Astrocyte of the spinal cord (primary cell): ENCODE measurements around the gene PCBP3.

ENCODE experiments used
- DNase-seq: peaks from one replicate; pipeline ENCODE4 v3.0.0; 2011; ENCODE audit warnings: low read depth, low spot score
- H3K4me3 ChIP-seq: 2 replicates; pipeline ENCODE4 v1.5.1; 2011; ENCODE audit warnings: low read depth, mild to moderate bottlenecking, low read length, moderate library complexity
- in situ Hi-C: cut with HindIII; loops from 2 replicates; pipeline ENCODE4 v1.10.0; 2017; ENCODE audit warnings: low sequenced_read_pairs
- TF ChIP-seq, protein P1 (sequence below): IDR thresholded peaks from 2 replicates; pipeline ENCODE4 v1.5.1; 2012; ENCODE audit warnings: low read depth, mild to moderate bottlenecking, low read length, inconsistent platforms

Gene PCBP3

DNA sequence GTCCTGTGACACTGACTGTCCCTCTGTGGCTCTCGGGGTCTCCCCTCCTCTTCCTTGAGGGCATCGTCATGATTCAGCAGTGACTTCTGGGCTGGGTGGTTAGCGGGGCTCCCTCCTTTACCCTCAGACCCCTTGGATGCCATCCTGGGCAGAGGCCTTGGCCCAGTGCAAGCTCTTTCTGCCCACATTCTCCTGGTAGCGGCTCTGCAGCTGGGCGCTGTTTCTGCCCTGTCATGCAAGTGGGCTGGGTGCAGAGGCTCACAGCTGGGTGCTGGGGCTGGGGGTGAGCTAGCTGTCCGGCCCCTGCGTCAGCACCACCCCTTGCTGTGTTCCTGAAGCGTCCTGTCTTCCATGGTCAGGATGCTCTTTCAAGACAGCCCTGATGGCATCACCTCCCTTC, 158.5 kb downstream of the PCBP3 start:
- in situ Hi-C loops, result no loop called here
- no peak for DNase-seq
- TF ChIP-seq, protein P1, sequence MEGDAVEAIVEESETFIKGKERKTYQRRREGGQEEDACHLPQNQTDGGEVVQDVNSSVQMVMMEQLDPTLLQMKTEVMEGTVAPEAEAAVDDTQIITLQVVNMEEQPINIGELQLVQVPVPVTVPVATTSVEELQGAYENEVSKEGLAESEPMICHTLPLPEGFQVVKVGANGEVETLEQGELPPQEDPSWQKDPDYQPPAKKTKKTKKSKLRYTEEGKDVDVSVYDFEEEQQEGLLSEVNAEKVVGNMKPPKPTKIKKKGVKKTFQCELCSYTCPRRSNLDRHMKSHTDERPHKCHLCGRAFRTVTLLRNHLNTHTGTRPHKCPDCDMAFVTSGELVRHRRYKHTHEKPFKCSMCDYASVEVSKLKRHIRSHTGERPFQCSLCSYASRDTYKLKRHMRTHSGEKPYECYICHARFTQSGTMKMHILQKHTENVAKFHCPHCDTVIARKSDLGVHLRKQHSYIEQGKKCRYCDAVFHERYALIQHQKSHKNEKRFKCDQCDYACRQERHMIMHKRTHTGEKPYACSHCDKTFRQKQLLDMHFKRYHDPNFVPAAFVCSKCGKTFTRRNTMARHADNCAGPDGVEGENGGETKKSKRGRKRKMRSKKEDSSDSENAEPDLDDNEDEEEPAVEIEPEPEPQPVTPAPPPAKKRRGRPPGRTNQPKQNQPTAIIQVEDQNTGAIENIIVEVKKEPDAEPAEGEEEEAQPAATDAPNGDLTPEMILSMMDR, result no peak
- H3K4me3 ChIP-seq, result no peak overlapping the region

DNA sequence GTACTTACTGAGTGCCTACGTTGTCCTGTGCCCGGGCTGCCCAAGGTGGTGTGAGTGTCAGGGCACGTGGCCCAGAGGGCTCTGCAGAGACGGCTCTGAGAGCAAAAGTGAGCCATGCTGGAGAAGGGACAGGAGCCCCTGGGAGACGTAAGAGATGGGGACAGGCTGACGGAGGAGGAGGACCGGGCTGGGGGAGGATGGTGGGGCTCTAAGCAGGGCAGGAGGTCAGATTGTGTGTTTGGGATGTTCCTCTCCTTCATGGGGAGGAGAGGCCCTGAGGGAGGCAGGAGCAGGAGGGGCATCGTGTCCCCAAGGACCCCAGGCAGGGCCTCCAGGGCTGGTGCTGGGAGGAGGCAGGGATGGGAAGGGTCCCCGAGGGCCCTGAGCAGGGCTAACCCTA, 158.9 kb downstream of the PCBP3 start:
- no peak overlapping the region for H3K4me3 ChIP-seq
- in situ Hi-C loops, result no loop called here

DNA sequence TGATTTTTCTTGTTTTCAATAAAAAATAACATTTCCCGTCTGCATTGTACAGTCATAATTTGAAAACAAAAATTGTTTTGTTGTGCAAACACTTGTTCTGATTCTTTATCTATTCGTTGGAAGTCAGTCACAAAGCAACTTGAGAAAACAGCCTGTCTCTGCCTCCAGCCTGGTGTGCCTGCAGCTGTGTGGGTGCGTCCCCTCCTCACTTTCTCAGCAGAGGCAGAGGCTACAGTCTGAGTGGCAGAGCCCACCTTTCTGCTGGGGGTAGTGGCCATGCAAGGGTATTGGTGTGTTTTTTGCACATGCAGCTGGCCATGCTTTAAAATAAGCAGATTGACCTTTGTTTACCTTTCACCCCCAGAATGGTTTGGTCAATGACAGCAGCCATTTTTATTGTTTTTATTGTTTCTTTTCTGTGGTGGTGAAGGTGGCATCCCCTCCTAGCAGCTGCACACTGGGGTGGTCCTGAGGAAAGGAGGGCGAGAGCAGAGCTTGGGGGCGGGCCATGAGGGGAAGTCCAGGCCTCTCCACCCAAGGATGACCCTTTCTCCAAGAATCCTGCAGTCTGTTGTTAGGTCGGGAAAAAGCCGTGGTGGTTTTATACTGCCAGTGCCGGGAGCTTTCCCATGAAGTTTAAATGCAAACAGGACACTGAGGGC, 159.6 kb downstream of the PCBP3 start:
- TF ChIP-seq, protein P1, result no peak
- in situ Hi-C loops, result no loop called here

More for the DNA sequence above, 158.9 kb downstream of the PCBP3 start:
- no peak for DNase-seq
- TF ChIP-seq, protein P1, result no peak

DNA sequence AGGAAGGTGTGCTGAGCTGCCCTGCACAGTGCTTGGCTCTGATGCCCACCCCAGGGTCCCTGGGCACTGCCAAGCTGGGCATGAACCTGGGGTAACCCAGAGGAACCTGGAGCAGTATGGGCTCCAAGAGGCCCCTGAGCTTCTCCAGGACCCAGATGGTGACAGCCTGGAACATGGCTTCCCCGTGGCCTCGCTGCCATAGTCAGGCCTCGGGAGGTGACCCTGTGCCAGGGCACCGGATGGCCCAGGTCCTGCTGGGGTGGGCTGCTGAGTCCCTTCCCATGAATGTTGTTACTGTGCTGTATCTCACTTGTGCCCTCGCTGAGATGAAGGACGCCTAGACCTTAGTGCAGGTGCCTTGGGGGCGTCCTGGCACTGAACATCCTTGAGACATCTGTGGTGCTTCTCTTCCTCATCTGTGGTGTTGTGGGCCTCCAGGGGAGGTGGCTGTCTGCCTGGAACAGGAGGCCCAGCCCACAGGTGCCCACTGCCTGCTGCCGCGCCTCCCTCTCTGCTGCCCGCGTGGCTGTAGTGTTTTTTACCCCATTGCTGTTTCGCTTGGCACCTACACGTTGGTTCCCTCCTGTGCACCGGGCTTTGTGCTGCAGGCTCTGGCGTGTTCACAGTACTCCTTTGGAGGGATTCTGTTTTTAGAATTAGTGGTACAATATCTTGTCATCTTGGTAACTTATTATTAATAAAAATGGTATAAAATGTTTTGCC, 160.3 kb downstream of the PCBP3 start:
- no peak for DNase-seq
- in situ Hi-C loops, result no loop called here
- H3K4me3 ChIP-seq, result no peak overlapping the region
- TF ChIP-seq, protein P1, result no peak

More for the DNA sequence above, 159.6 kb downstream of the PCBP3 start:
- H3K4me3 ChIP-seq, result no peak overlapping the region
- DNase-seq, result no peak

DNA sequence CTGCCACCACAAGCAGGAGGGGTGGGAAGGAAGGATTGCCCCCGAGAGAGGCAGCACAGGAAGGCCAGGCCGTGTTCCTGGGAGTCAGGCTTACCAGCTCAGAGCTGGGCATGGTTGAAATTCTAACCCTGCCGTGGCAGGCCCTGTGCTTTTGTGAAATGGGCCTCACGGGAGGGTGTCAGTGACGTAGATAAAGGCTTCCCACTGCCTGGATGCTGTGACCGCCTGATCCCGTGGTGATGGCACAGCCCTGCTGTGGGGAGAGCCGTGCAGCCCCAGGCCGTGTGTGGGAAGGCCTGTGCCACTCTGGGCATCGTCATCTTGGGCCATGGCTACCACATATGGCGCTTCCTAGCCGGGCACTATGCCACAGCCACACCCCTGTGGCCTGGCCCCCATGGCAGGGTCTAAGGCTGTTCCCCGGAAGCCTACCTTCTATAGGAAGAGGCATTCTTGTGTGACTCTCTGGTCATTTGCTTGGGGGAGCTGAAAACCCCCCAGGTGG, 161.3 kb downstream of the PCBP3 start:
- H3K4me3 ChIP-seq, result no peak overlapping the region
- in situ Hi-C loops, result no loop called here
- TF ChIP-seq, protein P1, result no peak
- no peak for DNase-seq

DNA sequence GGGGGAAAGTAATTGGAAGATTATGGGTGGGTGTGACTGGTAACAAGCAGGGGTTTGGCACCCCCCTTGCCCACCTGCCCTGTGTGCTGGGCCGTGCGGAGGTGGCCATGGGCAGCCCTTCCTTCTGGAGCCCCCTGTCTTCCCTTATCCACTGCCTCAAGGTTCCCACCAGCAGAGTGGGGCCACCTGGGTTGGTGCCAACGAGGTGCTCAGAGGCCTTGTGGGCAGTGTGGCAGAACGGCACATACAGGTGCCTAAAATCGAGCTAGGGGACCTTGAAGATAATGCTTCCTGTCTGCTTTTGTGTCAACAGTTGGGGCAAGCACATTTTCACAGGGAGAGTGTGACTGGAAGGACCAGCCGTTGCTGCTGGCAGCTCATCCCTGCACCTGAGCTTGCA, 161.8 kb downstream of the PCBP3 start:
- no peak for DNase-seq
- TF ChIP-seq, protein P1, result no peak
- in situ Hi-C loops, result no loop called here
- H3K4me3 ChIP-seq, result no peak overlapping the region
